Measurements from ENCODE around the gene UBAP2. TPM values are rescaled to one million over a fixed set of nuclear protein-coding genes. Genes with fewer than 3 reads are reported as not detected.

Gene UBAP2
- total RNA-seq, 1 experiment from 2014 or later: 60.8 TPM

GRCh38 chr9:34032631-34033030 is 16.1 kb downstream of the UBAP2 start:
- Histone ChIP-seq H2AFZ (ENCODE audit: low read length) (no peak overlapping the region), H2BK120ac (ENCODE audit: low read depth, low read length, poor library complexity, severe bottlenecking) (no peak overlapping the region), H3K23ac (ENCODE audit: insufficient read length, low read depth, low read length) (no peak overlapping the region), H3K14ac (ENCODE audit: insufficient read depth, low read length) (no peak overlapping the region), H3K27me3 (ENCODE audit: insufficient read depth, low read length) (no peaks in the 10 kb centered on the region), H3K9ac (ENCODE audit: extremely low read depth, insufficient read length, low read length) (no peak overlapping the region), H2BK5ac (ENCODE audit: insufficient read length, low read length) (no peak overlapping the region), H3K27ac (ENCODE audit: insufficient read length, low read depth, low read length) (no peak overlapping the region), H3K9me3 (ENCODE audit: control insufficient read depth, low read depth, low read length) (no peaks in the 10 kb centered on the region), H3K23me2 (ENCODE audit: insufficient read length, low read depth, low read length, poor library complexity, severe bottlenecking) (no peaks in the 10 kb centered on the region), H2BK12ac (ENCODE audit: insufficient read length, low read depth, low read length) (no peak overlapping the region), H3K79me2 (ENCODE audit: insufficient read depth, low read length) (peaks cover 40% of the 10 kb centered on the region; the same call in 1 of the 2 replicates), H4K91ac (ENCODE audit: insufficient read length, low read depth, low read length) (no peak overlapping the region), H3T11ph (ENCODE audit: low read length) (no peak overlapping the region), H3K79me1 (ENCODE audit: insufficient read depth, low read depth, low read length, poor library complexity, severe bottlenecking) (peaks cover 17% of the 10 kb centered on the region), H3K18ac (ENCODE audit: insufficient read length, low read depth, low read length) (no peak overlapping the region), H3K4ac (ENCODE audit: low read depth, low read length) (no peak overlapping the region), H2AK5ac (ENCODE audit: insufficient read length, low read length) (no peak overlapping the region), H3K4me1 (ENCODE audit: insufficient read depth, low read length) (no peaks in the 10 kb centered on the region), H3K56ac (ENCODE audit: insufficient read length, low read depth, low read length) (no peak overlapping the region), H2BK15ac (ENCODE audit: low read depth, low read length) (no peak overlapping the region), H4K20me1 (ENCODE audit: control insufficient read depth, insufficient read depth, insufficient read length) (no peaks in the 10 kb centered on the region), H4K5ac (ENCODE audit: insufficient read length, low read depth, low read length) (no peak overlapping the region), H2BK20ac (ENCODE audit: low read depth, low read length, poor library complexity, severe bottlenecking) (no peak overlapping the region), H4K8ac (replicated peaks; ENCODE audit: insufficient read length, low read depth, low read length) (no peak overlapping the region), H3K4me2 (ENCODE audit: insufficient read depth, insufficient read length, low read length) (no peak overlapping the region)
- WGBS (ENCODE audit: extremely low coverage, insufficient read length, low lambda C conversion rate): no CpG with 5 or more reads among the region's 7 CpGs
- no peak overlapping the region for H3K4me3 Mint-ChIP-seq
- H3K27me3 Mint-ChIP-seq (ENCODE audit: low read depth): no peaks in the 10 kb centered on the region
- H3K9me3 Mint-ChIP-seq: 0 out of 5 replicates have a peak, but pooled peaks cover 0 to 1% of the 10 kb centered on the region in 2 experiments
- no peak for TF ChIP-seq CTCF (conservative IDR thresholded peaks at IDR 0.05)
- DNase-seq: no peak
- H3K27ac Mint-ChIP-seq: no peak overlapping the region
- peaks cover 4 to 32% (median 19%) of the 10 kb centered on the region in 3 experiments; a peak in 6 of 7 replicates for H3K36me3 Mint-ChIP-seq (ENCODE audit: insufficient read depth in 1 of 3, low read depth in 3 of 3)
- H3K4me1 Mint-ChIP-seq: peaks cover 0 to 3% of the 10 kb centered on the region in 2 experiments; a peak in 2 of 4 replicates

Measured in H9 (cell line).